BLaER1 treated with 17β-estradiol and CSF1 and Interleukin-3, amounts not matched to agents 10 nM and 100 nM (cell line): ENCODE data around the gene KIF21A.

ENCODE experiments used
- H3K27ac ChIP-seq, 11 experiments: shearing (Covaris generic); formaldehyde crosslinking; 2 replicates each; pipeline ENCODE4 v1.8.1; 2022
- H3K27me3 ChIP-seq, 11 experiments: shearing (Covaris generic); formaldehyde crosslinking; 2 replicates each; pipeline ENCODE4 v1.8.1; 2022
- H3K36me3 ChIP-seq, 11 experiments: shearing (Covaris generic); formaldehyde crosslinking; 2 replicates each; pipeline ENCODE4 v1.8.1; 2022
- H3K4me1 ChIP-seq, 10 experiments: shearing (Covaris generic); formaldehyde crosslinking; 2 replicates each; pipeline ENCODE4 v1.8.1; 2022
- H3K4me2 ChIP-seq, 11 experiments: shearing (Covaris generic); formaldehyde crosslinking; 2 replicates each; pipeline ENCODE4 v1.8.1; 2022
- H3K4me3 ChIP-seq, 10 experiments: shearing (Covaris generic); formaldehyde crosslinking; 2 replicates each; pipeline ENCODE4 v1.8.1; 2022
- H3K9ac ChIP-seq, 11 experiments: shearing (Covaris generic); formaldehyde crosslinking; 2 replicates each; pipeline ENCODE4 v1.8.1; 2022
- H3K9me3 ChIP-seq, 11 experiments: shearing (Covaris generic); formaldehyde crosslinking; replicated peaks in 1 of 11; 2 replicates each; pipeline ENCODE4 v1.8.1; 2022
- H4K20me1 ChIP-seq, 11 experiments: shearing (Covaris generic); formaldehyde crosslinking; 2 replicates each; pipeline ENCODE4 v1.8.1; 2022
- Cebpa-rat ChIP-seq, 11 experiments: shearing (Covaris generic); IDR thresholded peaks; 2 replicates each; pipeline ENCODE4 v1.8.1; 2022

Gene KIF21A

GRCh38 chr12:39277416-39277815 lies 165.5 kb downstream of the KIF21A start:
- Histone ChIP-seq H3K27me3 (no peaks in the 10 kb centered on the region), H3K9me3 (no peaks in the 10 kb centered on the region), H3K27ac (no peak overlapping the region), H4K20me1 (no peaks in the 10 kb centered on the region), H3K36me3 (no peaks in the 10 kb centered on the region), H3K4me2 (no peak overlapping the region), H3K9ac (no peak overlapping the region), H3K4me1 (0 out of 20 replicates have a peak, but pooled peaks cover 0 to 6% (median 0%) of the 10 kb centered on the region in 10 experiments), H3K4me3 (no peak overlapping the region)
- 0 out of 22 replicates have a peak, but pooled peaks of 1 of the 11 experiments have one; percentile 10 for TF ChIP-seq Cebpa-rat (IDR thresholded peaks at IDR 0.05)

GRCh38 chr12:39275846-39276245 lies 167.1 kb downstream of the KIF21A start:
- TF ChIP-seq Cebpa-rat (IDR thresholded peaks at IDR 0.05) = no peak
- H3K4me2 ChIP-seq = no peak overlapping the region
- no peaks in the 10 kb centered on the region for H3K9me3 ChIP-seq
- 0 out of 20 replicates have a peak, but pooled peaks cover 0 to 6% (median 0%) of the 10 kb centered on the region in 10 experiments for H3K4me1 ChIP-seq
- no peaks in the 10 kb centered on the region for H4K20me1 ChIP-seq
- H3K9ac ChIP-seq = no peak overlapping the region
- H3K27me3 ChIP-seq = no peaks in the 10 kb centered on the region
- H3K27ac ChIP-seq = no peak overlapping the region
- H3K4me3 ChIP-seq = no peak overlapping the region
- H3K36me3 ChIP-seq = no peaks in the 10 kb centered on the region

GRCh38 chr12:39272871-39273655 lies 169.9 kb downstream of the KIF21A start:
- Histone ChIP-seq H3K4me3 (no peak overlapping the region), H3K4me2 (no peak overlapping the region), H3K27ac (no peak overlapping the region), H3K9ac (no peak overlapping the region), H4K20me1 (no peaks in the 10 kb centered on the region), H3K9me3 (no peaks in the 10 kb centered on the region), H3K27me3 (no peaks in the 10 kb centered on the region), H3K4me1 (0 out of 20 replicates have a peak, but pooled peaks cover 0 to 3% (median 0%) of the 10 kb centered on the region in 10 experiments), H3K36me3 (no peaks in the 10 kb centered on the region)
- TF ChIP-seq Cebpa-rat (IDR thresholded peaks at IDR 0.05) = no peak

GRCh38 chr12:39269492-39269891 lies 173.4 kb downstream of the KIF21A start:
- H3K27me3 ChIP-seq = no peaks in the 10 kb centered on the region
- H3K9ac ChIP-seq = no peak overlapping the region
- no peak overlapping the region for H3K4me3 ChIP-seq
- no peak overlapping the region for H3K4me2 ChIP-seq
- no peaks in the 10 kb centered on the region for H4K20me1 ChIP-seq
- no peaks in the 10 kb centered on the region for H3K36me3 ChIP-seq
- no peak for TF ChIP-seq Cebpa-rat (IDR thresholded peaks at IDR 0.05)
- no peaks in the 10 kb centered on the region for H3K4me1 ChIP-seq
- H3K27ac ChIP-seq = no peak overlapping the region
- H3K9me3 ChIP-seq = no peaks in the 10 kb centered on the region

- Histone ChIP-seq H3K9ac (no peak overlapping the region), H3K36me3 (no peaks in the 10 kb centered on the region), H3K4me3 (no peak overlapping the region), H3K4me1 (no peaks in the 10 kb centered on the region), H3K27me3 (no peaks in the 10 kb centered on the region), H3K9me3 (no peaks in the 10 kb centered on the region), H4K20me1 (no peaks in the 10 kb centered on the region), H3K27ac (no peak overlapping the region), H3K4me2 (no peak overlapping the region)
- no peak for TF ChIP-seq Cebpa-rat (IDR thresholded peaks at IDR 0.05)
Observed at GRCh38 chr12:39267886-39268285, 175.0 kb downstream of the KIF21A start.

- no peaks in the 10 kb centered on the region for H3K4me1 ChIP-seq
- H3K4me2 ChIP-seq = no peak overlapping the region
- no peaks in the 10 kb centered on the region for H4K20me1 ChIP-seq
- no peak overlapping the region for H3K9ac ChIP-seq
- H3K27ac ChIP-seq = no peak overlapping the region
- H3K9me3 ChIP-seq = no peaks in the 10 kb centered on the region
- H3K36me3 ChIP-seq = no peaks in the 10 kb centered on the region
- TF ChIP-seq Cebpa-rat (IDR thresholded peaks at IDR 0.05) = no peak
- H3K4me3 ChIP-seq = no peak overlapping the region
- no peaks in the 10 kb centered on the region for H3K27me3 ChIP-seq
Observed at GRCh38 chr12:39252628-39253027, 190.3 kb downstream of the KIF21A start.
